Keratinocyte (primary cell): ENCODE data around the gene GNL3L.

Source experiments
- EZH2 ChIP-seq: IDR thresholded peaks from one replicate; pipeline ENCODE4 v1.6.1; 2012; ENCODE audit warnings: inconsistent platforms, mild to moderate bottlenecking, low read length, moderate library complexity
- TF ChIP-seq, protein P1 (sequence below), 3 experiments: IDR thresholded peaks in 1 of 3; conservative IDR thresholded peaks in 1 of 3; optimal IDR thresholded peaks in 1 of 3; 2 replicates in 2 of 3; 3 replicates in 1 of 3; pipeline versions ENCODE3 to v1.5.1; 2011; ENCODE audit warnings: low read length in 3 of 3, mild to moderate bottlenecking in 3 of 3, moderate library complexity in 2 of 3, control low read depth in 1 of 3, inconsistent platforms in 1 of 3; ENCODE audit not compliant: insufficient read depth in 2 of 3; ENCODE audit errors: extremely low read depth in 1 of 3

DNA sequence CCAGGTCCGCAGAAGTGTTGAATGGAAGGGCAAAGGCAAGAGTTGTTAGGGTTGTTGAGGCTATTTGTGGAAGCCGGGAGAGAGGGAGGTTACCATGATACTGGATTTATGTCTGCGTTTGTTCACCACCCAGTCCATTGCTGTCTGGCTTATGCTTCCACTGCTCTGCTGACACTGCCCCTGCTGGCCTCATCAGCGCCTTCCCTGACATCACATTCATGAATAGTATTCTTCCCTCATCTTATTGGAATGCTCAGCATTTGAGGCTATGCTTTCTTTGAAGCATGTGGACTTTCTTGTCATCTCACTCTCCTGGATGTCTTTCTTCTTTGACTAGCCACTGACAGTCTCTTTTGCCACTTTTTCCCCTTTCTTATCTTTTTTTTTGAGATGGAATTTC lies 10.3 kb downstream of the GNL3L start:
- TF ChIP-seq, protein P1, sequence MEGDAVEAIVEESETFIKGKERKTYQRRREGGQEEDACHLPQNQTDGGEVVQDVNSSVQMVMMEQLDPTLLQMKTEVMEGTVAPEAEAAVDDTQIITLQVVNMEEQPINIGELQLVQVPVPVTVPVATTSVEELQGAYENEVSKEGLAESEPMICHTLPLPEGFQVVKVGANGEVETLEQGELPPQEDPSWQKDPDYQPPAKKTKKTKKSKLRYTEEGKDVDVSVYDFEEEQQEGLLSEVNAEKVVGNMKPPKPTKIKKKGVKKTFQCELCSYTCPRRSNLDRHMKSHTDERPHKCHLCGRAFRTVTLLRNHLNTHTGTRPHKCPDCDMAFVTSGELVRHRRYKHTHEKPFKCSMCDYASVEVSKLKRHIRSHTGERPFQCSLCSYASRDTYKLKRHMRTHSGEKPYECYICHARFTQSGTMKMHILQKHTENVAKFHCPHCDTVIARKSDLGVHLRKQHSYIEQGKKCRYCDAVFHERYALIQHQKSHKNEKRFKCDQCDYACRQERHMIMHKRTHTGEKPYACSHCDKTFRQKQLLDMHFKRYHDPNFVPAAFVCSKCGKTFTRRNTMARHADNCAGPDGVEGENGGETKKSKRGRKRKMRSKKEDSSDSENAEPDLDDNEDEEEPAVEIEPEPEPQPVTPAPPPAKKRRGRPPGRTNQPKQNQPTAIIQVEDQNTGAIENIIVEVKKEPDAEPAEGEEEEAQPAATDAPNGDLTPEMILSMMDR (optimal IDR thresholded peaks at IDR 0.05 in 1 of 3, IDR thresholded peaks at IDR 0.05 in 1 of 3, conservative IDR thresholded peaks at IDR 0.05 in 1 of 3; ENCODE audit: extremely low read depth in 1 of 3, insufficient read depth in 2 of 3, low read length in 3 of 3), result peak in 1 of 3 experiments; percentile 1
- no peak for TF ChIP-seq EZH2
